Measurements from ENCODE around the gene SUMF2. TPM values are rescaled to one million over a fixed set of nuclear protein-coding genes. Genes with fewer than 3 reads are reported as not detected.
A peak's percentile ranks its signal among the peaks of the same experiment; 100 is the strongest.
"Not testable (repeated sequence)": the region's sequence is repeated elsewhere in the genome, so short reads cannot be mapped to it uniquely, and the experiment has no call there.

SUMF2 gene
- total RNA-seq, 4 donors from 2014 or later = 119 to 170 (median 164) TPM

GRCh38 chr7:56046721-56047445, 17.2 kb upstream of the SUMF2 start:
- TF ChIP-seq CTCF (IDR thresholded peaks at IDR 0.05) (no peak), POLR2A (IDR thresholded peaks at IDR 0.05) (no peak)
- intact Hi-C loops (cut with DNase I) = no loop called here
- H3K36me3 ChIP-seq = no peaks in the 10 kb centered on the region
- H3K27ac ChIP-seq = peak overlapping the region; percentile 60 to 65 (median 61)
- H3K4me3 ChIP-seq (replicated peaks in 1 of 3) = no peak overlapping the region
- no peaks in the 10 kb centered on the region for H3K27me3 ChIP-seq
- H3K9me3 ChIP-seq = no peaks in the 10 kb centered on the region
- H3K4me1 ChIP-seq = peaks cover 16 to 23% of the 10 kb centered on the region in 2 donors
- 29 to 49% methylated on average over 5 of the region's 5 CpGs for WGBS, 2 donors
- DNase-seq = peak; percentile 42 to 51

DNA sequence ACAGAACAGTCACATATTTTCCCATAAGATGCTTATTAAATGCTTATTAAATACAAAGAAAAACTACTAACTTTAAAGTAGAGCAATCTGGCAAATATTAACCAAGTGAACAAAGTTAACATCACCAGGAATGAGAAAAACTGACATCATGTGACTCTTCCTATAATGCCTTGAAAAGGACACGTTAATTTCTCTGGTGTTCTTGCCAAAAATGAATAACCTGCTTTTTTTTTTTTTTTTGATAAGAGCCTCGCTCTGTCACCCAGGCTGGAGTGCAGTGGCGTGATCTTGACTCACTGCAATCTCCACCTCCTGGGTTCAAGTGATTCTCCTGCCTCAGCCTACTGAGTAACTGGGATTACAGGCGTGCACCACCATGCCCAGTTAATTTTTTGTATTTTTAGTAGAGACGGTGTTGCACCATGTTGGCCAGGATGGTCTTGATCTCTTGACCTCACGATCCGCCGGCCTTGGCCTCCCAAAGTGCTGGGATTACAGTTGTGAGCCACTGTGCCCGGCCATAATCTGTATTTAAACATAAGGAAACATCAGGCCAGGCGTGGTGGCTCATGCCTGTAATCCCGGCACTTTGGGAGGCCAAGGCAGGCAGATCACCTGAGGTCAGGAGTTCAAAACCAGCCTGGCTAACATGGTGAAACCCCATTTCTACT, 16.5 kb upstream of the SUMF2 start:
- peak overlapping the region; percentile 32 to 61 (median 60) for H3K27ac ChIP-seq
- H3K27me3 ChIP-seq; H3K9me3 ChIP-seq; intact Hi-C loops (cut with DNase I); H3K4me3 ChIP-seq (replicated peaks in 1 of 3); H3K36me3 ChIP-seq; DNase-seq: not testable (repeated sequence)
- H3K4me1 ChIP-seq = peaks cover 21 to 28% of the 10 kb centered on the region in 2 donors
- 81% methylated on average over 9 to 11 of the region's 11 CpGs for WGBS, 2 donors

DNA sequence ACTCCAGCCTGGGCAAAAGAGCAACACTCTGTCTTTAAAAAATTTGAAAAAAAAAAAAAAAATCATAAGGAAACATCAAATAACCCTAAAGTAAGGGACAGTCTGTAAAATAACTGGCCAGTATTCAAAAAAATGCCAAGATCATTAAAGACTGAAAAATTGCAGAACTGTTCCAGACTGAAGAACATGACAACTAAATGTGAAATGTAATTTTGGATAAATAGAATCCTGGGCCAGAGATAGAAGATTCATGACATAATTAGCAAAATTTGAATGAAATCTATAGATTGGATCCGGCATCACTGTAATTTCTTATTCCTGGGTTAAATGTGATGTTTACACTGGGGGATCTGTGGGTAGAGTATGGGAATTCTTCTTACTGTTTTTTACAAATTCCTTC, 15.8 kb upstream of the SUMF2 start:
- no peaks in the 10 kb centered on the region for H3K9me3 ChIP-seq
- peaks cover 21 to 34% of the 10 kb centered on the region in 2 donors for H3K4me1 ChIP-seq
- intact Hi-C loops (cut with DNase I) = no loop called here
- no peak for TF ChIP-seq POLR2A (IDR thresholded peaks at IDR 0.05)
- TF ChIP-seq CTCF (IDR thresholded peaks at IDR 0.05) = no peak
- no peak overlapping the region for H3K4me3 ChIP-seq (replicated peaks in 1 of 3)
- WGBS, 2 donors = 86 to 92% methylated on average over 1 of the region's 1 CpG
- H3K36me3 ChIP-seq = no peaks in the 10 kb centered on the region
- no peak overlapping the region for H3K27ac ChIP-seq
- DNase-seq = no peak
- no peaks in the 10 kb centered on the region for H3K27me3 ChIP-seq

DNA sequence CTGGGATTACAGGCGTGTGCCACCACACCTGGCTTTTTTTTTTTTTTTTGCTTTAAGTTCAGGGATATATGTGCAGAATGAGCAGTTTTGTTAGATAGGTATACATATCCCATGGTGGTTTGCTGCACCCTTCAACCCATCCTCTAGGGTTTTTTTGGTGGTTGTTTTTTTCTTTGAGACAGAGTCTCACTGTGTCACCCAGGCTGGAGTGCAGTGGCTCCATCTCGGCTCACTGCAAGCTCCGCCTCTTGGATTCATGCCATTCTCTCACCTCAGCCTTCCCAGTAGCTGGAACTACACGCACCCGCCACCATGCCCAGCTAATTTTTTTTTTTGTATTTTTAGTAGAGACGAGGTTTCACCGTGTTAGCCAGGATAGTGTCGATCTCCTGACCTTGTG, 15.3 kb upstream of the SUMF2 start:
- peak in 1 of 2 donors; percentile 18 for DNase-seq
- intact Hi-C loops (cut with DNase I); H3K9me3 ChIP-seq; H3K4me3 ChIP-seq (replicated peaks in 1 of 3); H3K27ac ChIP-seq; H3K27me3 ChIP-seq; H3K36me3 ChIP-seq: not testable (repeated sequence)
- WGBS, 2 donors = 60 to 65% methylated on average over 8 of the region's 8 CpGs
- peaks cover 21 to 37% of the 10 kb centered on the region in 2 donors for H3K4me1 ChIP-seq

DNA sequence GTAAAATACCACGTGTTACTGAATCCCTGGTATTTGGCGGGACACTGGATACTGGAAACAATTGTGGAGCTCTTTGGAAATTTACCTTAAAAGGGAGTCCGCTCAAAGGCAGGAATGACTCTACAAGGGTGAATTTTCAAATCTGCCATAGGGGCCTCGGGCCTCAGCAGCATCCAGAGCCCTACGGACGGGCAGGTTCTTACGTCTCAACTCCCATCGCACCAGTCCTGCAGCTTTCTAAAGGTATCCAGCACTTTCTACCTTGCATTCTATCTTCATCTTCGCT, 13.1 kb upstream of the SUMF2 start:
- TF ChIP-seq CTCF (IDR thresholded peaks at IDR 0.05) (no peak), POLR2A (IDR thresholded peaks at IDR 0.05) (no peak)
- WGBS, 2 donors = 1% methylated on average over 9 of the region's 9 CpGs
- Histone ChIP-seq H3K27ac (peak overlapping the region; percentile 83 to 94 (median 85)), H3K9me3 (no peaks in the 10 kb centered on the region), H3K4me1 (peaks cover 21 to 37% of the 10 kb centered on the region in 2 donors), H3K27me3 (no peaks in the 10 kb centered on the region), H3K4me3 (replicated peaks in 1 of 3) (peak overlapping the region; percentile 35 to 95 (median 86)), H3K36me3 (peaks cover 9 to 15% of the 10 kb centered on the region in 2 donors)
- no peak for DNase-seq
- intact Hi-C loops (cut with DNase I) = loop anchor here (10.0 kb wide), 1 partner anchor 76 kb away; no protein-coding TSS in a partner anchor

Measured in thyroid gland (tissue), 4 donors.